Activated T-cell treated with anti-CD3 and anti-CD28 coated beads for 24 hours (primary cell): ENCODE results near the gene HECTD2.
"Not testable (repeated sequence)": the region's sequence is repeated elsewhere in the genome, so short reads cannot be mapped to it uniquely, and the experiment has no call there.

ENCODE experiments used
- DNase-seq: peaks from one replicate; pipeline ENCODE4 v3.0.0-alpha.2; 2020; ENCODE audit warnings: low read depth

HECTD2 gene

GRCh38 chr10:91537614-91538383, 127.7 kb downstream of the HECTD2 start:
- DNase-seq = no peak

GRCh38 chr10:91539930-91540329, 129.8 kb downstream of the HECTD2 start:
- DNase-seq = no peak

GRCh38 chr10:91540733-91541132, 130.6 kb downstream of the HECTD2 start:
- DNase-seq = no peak

GRCh38 chr10:91541481-91541880, 131.3 kb downstream of the HECTD2 start:
- DNase-seq = no peak

GRCh38 chr10:91545384-91545783, 135.2 kb downstream of the HECTD2 start:
- DNase-seq = no peak

GRCh38 chr10:91545838-91546237, 135.7 kb downstream of the HECTD2 start:
- DNase-seq = no peak

GRCh38 chr10:91549262-91549661, 139.1 kb downstream of the HECTD2 start:
- DNase-seq = no peak

GRCh38 chr10:91550021-91550420, 139.9 kb downstream of the HECTD2 start:
- no peak for DNase-seq

GRCh38 chr10:91551856-91552255, 141.7 kb downstream of the HECTD2 start:
- DNase-seq = no peak

GRCh38 chr10:91552274-91553095, 142.3 kb downstream of the HECTD2 start:
- DNase-seq = no peak

- DNase-seq = no peak
Measured at GRCh38 chr10:91555455-91555854, 145.3 kb downstream of the HECTD2 start.

- DNase-seq = no peak
Measured at GRCh38 chr10:91556691-91557566, 146.8 kb downstream of the HECTD2 start.

GRCh38 chr10:91557651-91558111, 147.5 kb downstream of the HECTD2 start:
- no peak for DNase-seq

- DNase-seq = no peak
Measured at GRCh38 chr10:91558473-91558872, 148.3 kb downstream of the HECTD2 start.

GRCh38 chr10:91559169-91559568, 149.0 kb downstream of the HECTD2 start:
- DNase-seq = no peak

GRCh38 chr10:91559750-91560149, 149.6 kb downstream of the HECTD2 start:
- no peak for DNase-seq

GRCh38 chr10:91560827-91561226, 150.7 kb downstream of the HECTD2 start:
- not testable (repeated sequence) for DNase-seq

GRCh38 chr10:91562839-91563581, 152.9 kb downstream of the HECTD2 start:
- DNase-seq = no peak

GRCh38 chr10:91564026-91564425, 153.9 kb downstream of the HECTD2 start:
- no peak for DNase-seq
